NCI-H1092 (cell line): ENCODE results near the gene ST8SIA2.
"Not testable (repeated sequence)": the region's sequence is repeated elsewhere in the genome, so short reads cannot be mapped to it uniquely, and the experiment has no call there.

Experiments
- DNase-seq: peaks from one replicate; lab custom pipeline; 2025; lab: John Stamatoyannopoulos, UW

ST8SIA2 gene

GRCh38 chr15:92443381-92443780, 49.7 kb downstream of the ST8SIA2 start:
- no peak for DNase-seq

- no peak for DNase-seq
Observed at GRCh38 chr15:92444631-92445030, 51.0 kb downstream of the ST8SIA2 start.

GRCh38 chr15:92448370-92448769, 54.7 kb downstream of the ST8SIA2 start:
- DNase-seq: no peak

- DNase-seq: no peak
Observed at GRCh38 chr15:92449476-92449875, 55.8 kb downstream of the ST8SIA2 start.

- DNase-seq: no peak
Observed at GRCh38 chr15:92451225-92451825, 57.6 kb downstream of the ST8SIA2 start.

GRCh38 chr15:92452143-92452542, 58.5 kb downstream of the ST8SIA2 start:
- DNase-seq: no peak

GRCh38 chr15:92453607-92454006, 59.9 kb downstream of the ST8SIA2 start:
- DNase-seq: no peak

GRCh38 chr15:92454555-92455105, 60.9 kb downstream of the ST8SIA2 start:
- no peak for DNase-seq

- DNase-seq: no peak
Observed at GRCh38 chr15:92455271-92455670, 61.6 kb downstream of the ST8SIA2 start.

- no peak for DNase-seq
Observed at GRCh38 chr15:92457471-92458041, 63.9 kb downstream of the ST8SIA2 start.

- DNase-seq: no peak
Observed at GRCh38 chr15:92460023-92460422, 66.3 kb downstream of the ST8SIA2 start.

- no peak for DNase-seq
Observed at GRCh38 chr15:92462424-92463125, 68.9 kb downstream of the ST8SIA2 start.

GRCh38 chr15:92463352-92463751, 69.7 kb downstream of the ST8SIA2 start:
- DNase-seq: no peak

GRCh38 chr15:92463826-92464225, 70.1 kb downstream of the ST8SIA2 start:
- no peak for DNase-seq

- DNase-seq: no peak
Observed at GRCh38 chr15:92466834-92467233, 73.2 kb downstream of the ST8SIA2 start.

GRCh38 chr15:92467245-92467644, 73.6 kb downstream of the ST8SIA2 start:
- DNase-seq: no peak

GRCh38 chr15:92468991-92469390, 75.3 kb downstream of the ST8SIA2 start:
- no peak for DNase-seq

- DNase-seq: no peak
Observed at GRCh38 chr15:92471288-92471687, 77.6 kb downstream of the ST8SIA2 start.

- DNase-seq: no peak
Observed at GRCh38 chr15:92473756-92474155, 80.1 kb downstream of the ST8SIA2 start.

- DNase-seq: not testable (repeated sequence)
Observed at GRCh38 chr15:92479730-92480129, 86.0 kb downstream of the ST8SIA2 start.

- DNase-seq: no peak
Observed at GRCh38 chr15:92480361-92480760, 86.7 kb downstream of the ST8SIA2 start.

GRCh38 chr15:92485441-92485840, 91.8 kb downstream of the ST8SIA2 start:
- no peak for DNase-seq

GRCh38 chr15:92492551-92493115, 99.0 kb downstream of the ST8SIA2 start:
- no peak for DNase-seq
